ENCODE measurements around the gene CREB5.
"Not testable (repeated sequence)": the region's sequence is repeated elsewhere in the genome, so short reads cannot be mapped to it uniquely, and the experiment has no call there.

The CREB5 gene

DNA sequence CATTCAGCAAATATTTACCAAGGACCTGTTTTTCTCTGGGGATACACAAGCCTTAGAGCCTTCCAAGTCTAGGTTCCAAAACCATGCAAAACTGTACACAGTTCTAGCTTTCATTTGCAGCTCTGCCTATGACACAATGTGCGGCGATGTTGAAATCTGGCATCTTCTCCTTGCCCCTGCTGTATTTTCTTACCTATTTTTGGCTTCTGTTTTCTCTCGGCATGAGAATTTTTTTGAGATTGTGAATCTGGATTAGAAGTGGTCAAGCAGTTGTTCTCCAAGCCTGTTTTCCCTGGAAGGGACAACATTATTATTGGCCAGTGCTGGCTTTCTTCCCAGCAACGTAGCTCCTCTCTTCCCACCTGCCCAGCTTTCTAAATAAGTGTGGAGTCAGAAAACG is 176.3 kb downstream of the CREB5 start:
- DNase-seq, result no peak

DNA sequence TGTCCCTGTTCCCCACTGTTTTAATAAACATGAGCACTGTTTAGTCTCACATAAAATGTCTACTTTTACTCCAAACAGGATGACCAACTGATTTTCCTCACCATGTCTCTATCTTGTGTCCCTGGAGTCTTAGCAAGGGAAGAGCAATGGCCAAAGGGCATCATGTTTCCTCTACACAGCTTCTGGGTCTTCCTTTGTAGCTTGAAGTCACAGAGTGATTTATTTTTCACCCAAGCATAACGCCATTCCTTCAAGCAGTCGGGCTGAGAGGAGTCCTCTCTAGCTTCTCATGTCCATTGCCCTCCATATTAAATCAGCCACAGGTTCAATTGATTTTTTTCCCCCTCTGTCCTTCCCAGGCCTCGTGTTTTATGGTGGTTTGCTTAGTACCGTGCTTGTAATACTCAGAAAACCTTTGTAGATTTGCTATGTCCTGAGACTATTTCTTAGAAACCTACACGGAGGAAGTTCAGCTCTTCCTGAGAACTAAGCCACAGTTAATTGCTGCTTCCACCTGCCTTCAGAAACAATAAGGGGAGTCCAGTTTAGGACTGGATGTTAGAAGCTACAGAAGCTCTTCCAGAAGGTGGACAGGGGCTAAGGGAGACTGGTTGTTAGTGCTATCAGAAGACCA is 178.8 kb downstream of the CREB5 start:
- DNase-seq, result peak; percentile 40

DNA sequence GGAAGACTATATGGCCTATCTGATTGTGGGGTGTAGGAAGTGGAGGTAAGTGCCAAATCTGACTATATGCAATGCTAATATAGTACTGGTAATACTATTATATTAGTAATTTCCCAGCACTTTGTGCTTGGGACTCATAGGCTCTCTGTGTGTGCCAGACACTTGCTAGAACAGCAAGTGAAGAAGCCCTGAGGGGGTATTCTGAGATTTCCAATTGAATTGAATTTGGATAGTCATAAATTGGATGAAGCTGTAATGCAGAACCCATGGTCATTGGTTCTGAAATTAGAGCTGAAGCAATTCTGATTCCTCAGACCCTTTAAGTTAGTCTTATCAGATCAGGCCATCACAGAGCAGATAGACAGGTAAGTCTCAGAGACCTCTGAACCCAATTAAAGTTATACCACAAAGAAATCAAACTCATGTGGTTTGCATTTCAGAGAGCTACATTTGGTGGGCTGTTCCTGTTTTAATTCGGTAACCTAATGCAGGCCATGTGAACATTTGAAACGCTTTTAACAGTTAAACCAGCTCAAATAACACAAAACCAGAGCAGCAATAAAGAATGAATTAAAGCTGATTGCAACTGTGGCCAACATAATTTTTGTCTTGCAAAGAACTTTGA is 179.5 kb downstream of the CREB5 start:
- no peak for DNase-seq

DNA sequence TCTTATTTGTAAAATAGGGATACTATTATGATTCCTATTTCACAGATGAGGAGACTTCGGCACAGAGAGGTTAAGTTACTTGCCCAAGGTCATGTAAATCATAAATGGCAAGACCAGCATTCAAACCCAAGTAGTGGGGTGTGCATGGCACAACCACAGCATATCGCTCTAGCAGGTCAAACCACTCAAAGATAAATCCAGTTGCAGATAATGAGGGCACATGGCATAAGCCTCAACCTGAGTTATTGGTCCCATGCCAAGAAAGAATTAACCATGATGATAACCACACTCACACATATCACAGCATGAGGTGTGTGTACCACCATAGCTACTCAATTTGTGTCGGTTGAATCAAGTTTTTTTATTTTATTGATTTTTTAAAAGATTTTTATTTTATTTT is 180.5 kb downstream of the CREB5 start:
- DNase-seq, result no peak

DNA sequence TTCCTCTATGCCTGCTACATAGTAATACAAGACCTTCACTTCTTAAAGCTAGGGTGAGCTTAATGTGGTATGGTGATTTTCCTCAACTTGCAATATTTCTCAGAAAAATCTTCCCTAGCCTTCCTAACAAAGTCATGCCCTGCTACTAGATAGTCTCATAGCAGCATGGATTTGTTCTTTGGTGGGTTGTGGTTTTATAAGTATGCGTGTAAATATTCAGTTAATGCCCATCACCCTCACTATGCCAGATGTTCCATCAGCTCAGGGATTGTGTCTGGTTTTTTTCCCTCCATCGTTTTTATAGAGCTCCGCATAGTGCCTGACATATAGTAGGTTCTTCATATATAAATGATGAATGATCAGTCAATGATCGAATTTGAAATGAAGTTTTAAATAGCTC is 182.8 kb downstream of the CREB5 start:
- no peak for DNase-seq

DNA sequence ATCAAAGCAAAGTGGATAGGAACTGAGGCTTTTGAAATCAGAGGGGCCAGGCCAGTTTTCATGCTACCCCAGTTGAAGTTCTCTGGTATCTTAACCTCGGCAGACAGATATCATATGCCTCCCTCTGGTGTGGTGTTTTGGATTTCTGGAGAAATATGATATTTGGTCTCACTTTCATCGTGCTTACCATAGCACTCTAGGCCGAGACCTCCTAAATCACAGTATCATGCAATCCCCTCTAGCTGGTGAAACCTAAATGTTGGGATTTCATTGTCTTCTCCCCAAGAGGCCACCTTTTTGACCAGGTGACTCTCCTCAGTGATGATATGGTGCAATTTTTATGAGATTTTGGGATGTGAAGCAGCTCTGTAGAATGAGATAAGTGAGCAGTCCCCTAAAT is 183.5 kb downstream of the CREB5 start:
- DNase-seq, result no peak

DNA sequence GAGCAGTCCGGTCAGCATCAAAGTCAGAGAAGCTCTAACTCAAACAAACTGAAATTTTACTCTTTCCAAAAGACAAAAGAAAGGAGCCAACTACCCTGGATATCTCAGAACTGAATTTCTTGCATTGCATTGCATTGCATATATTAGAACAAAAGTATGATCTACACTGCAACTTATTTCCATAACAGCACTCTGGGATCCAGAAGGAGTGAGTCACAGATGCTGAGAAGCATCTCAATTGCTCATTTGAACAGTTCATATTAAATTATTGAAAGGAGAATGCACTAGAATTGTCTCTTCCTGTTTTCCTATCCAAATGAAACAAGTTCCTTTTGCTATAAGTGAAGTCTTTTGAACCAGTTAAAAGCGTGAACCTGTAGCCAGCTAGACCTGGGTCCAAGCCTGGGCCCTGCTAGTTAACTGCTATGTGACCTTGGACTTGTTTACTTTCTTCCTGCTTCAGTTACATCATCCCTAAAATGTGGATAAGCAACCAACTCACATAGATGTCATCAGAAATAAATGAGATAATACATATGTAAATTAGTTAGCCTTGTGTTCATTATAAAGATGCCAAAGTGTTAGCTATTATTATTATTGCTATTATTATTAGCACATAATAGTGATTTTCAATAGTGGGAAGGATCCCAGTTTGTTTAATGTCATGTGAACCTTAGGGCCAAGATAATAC is 184.1 kb downstream of the CREB5 start:
- DNase-seq, result no peak

DNA sequence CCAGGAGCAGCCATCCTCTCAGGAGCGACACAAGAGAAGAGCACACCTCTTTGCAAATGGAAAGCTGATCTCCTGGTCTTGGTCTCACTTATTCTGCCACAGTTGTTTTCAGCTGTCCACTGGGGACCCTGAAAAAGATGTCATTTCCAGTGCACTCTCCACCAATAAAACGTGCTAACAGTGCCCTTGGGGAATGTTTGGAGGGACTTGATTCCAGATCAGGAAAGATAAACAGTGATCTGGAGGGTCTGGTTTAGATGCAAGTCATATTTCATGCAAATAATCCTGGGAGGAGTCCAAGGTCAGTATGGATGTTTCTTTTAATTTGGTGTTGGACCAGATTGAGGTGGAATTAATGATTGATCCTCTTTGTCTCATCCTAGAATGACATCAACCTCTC is 185.0 kb downstream of the CREB5 start:
- no peak for DNase-seq

DNA sequence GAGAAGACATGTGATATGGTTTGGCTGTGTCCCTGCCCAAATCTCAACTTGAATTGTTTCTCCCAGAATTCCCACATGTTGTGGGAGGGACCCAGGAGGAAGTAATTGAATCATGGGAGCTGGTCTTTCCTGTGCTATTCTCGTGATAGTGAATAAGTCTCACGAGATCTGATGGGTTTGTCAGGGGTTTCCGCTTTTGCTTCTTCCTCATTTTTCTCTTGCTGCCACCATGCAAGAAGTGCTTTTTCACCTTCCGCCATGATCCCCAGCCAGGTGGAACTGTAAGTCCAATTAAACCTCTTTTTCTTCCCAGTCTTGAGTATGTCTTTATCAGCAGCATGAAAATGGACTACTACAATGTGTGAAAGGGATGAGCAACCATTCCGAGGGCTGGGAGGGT is 185.7 kb downstream of the CREB5 start:
- not testable (repeated sequence) for DNase-seq

DNA sequence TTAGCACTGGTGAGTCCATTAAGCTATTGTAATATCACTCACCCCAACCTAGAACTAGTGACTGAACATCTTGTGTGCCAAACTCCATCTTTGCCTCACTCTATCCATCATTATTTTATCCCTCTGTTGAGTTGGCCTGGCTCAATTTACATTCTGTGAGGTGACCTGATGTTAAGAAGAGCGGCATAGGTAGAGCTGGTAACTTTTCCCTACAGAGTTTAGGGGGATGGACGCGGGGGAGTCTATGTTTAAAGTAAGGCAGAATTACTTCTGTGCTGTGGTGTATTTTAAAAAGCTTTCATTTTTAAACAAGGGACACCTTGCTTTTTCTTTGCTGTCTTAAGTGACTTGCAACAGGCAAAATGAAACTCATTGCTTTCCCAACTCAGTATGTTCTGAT is 186.3 kb downstream of the CREB5 start:
- DNase-seq, result no peak

DNA sequence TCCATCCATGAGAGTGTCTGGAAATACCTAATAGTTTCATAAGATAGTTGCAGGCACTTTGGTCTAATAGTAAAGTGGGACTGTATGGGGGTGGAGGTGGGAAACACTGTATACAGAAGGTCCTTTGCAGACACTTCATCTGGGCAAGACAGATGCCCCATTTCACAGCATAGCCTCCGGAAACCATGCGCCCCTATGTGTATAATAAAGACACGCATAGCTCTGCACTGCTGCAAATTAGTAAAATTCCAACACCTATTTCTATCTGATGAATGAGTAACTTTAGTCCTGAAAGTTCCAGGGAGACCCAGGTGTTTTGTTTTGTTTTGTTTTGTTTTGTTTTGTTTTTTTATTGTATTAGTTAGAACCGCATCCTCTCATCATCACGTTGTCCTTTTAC is 187.1 kb downstream of the CREB5 start:
- no peak for DNase-seq

DNA sequence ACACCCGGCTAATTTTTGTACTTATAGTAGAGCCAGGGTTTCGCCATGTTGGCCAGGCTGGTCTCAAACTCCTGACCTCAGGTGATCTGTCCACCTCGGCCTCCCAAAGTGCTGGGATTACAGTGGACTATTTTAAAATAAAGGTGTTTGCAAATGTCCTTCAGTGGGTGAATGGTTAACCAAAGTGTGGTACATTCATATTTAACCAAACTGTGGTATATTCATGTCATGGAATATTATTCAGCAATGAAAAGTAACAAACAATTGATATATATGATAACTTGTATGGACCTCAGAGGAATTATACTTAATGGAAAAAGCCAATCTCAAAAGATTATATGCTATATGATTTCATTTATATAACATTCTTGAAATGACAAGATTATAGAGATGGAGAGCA is 190.0 kb downstream of the CREB5 start:
- DNase-seq, result no peak

DNA sequence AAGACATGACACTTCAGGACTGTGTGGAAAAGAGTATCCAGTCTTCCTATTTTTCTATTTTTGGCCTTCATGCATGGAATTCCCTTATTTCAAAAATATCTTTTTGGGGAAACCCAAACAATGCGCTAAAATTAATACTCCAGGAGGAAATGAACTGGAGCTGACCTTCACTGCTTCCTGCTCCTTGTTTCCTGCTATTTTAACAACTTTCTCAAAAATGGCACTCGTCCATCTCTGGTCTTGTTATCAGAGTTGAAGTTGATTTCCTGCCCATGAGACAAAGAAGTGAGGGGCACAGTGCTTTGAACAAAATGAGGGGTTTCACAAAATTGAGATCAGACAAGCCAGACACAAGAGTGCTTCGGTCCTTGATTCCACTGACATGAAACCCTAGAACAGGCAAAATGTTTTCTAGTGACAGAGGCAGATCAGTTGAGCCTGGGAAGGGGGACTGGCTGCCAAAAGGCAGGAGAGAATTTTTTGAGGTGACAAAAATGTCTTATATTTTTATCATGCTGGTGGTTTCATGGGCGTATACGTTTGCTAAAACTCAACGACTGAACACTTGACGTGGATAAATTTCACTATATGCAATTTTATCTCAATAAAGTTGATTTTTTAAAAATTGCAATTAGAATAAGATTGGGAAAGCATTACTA is 193.2 kb downstream of the CREB5 start:
- DNase-seq, result no peak

DNA sequence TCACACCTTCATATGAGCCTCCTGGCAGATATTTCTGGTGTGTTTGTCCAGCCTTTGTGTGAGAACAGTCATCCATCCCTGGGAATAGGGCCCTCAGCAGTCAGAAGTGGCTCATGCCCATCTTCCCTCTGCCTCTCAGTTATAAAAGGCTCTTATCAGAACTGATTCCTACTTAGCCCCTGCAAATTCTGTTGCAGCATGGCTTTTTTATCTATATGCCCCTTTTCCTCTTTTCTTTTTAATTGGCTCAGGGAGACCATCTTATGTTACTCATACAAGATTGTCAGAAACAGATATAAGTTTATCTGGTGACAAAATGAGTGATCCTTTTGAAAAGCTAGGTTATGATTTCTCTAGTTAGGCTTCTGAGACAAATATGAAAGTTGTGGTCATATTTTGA is 194.1 kb downstream of the CREB5 start:
- DNase-seq, result no peak

DNA sequence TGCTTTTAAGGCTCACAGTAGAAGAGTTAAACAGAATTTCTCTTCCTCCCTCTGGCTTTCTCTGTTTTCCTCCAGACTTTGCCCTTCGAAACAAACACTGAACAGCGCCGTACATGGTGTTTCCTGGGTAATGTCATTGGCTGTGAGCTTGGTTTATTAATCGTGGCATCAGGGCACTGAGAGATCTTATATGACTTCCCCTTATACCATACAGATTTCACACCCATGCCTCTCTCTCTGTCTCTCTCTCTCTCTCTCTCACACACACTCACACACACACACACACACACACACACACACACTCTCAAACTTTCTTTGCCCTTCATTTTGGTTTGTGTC is 195.5 kb downstream of the CREB5 start:
- no peak for DNase-seq

DNA sequence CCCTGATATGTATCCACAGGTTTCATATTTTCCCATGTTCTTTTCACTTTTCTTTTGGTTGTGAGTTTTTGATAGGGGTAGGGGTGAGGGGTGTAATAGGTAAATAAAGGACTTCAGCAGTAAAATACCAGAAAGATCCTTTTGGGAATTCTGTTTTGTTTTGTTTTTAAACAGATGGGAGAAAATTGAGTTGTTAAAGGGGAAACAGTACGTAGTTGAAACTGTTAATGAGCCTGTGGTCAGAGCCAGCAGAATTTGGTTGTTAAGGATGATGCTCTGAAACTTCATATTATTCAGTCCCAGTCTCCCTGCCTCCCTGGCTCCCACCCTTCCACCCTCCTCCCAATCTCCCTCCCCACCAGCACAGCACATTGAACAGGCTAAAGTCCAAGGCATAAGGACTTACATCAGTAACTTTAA is 195.9 kb downstream of the CREB5 start:
- DNase-seq, result no peak

DNA sequence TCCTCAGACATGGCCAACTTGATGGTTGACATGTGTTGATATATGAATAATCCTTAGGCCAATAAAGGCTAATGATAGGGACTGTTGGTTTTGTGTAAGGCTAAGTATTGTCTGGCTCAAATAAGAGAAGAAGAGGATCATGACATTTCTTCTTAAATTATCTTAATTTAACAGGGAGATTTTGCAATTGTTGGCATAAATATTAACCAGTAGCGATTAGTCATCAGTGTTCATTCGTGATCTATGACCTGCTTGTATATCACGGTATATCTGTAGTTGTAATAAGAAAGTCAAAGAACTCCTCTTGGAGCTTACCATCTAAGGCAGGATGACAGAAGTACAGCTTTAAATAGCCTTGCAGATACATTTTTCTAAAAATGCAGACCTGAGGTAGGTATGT is 196.4 kb downstream of the CREB5 start:
- no peak for DNase-seq

DNA sequence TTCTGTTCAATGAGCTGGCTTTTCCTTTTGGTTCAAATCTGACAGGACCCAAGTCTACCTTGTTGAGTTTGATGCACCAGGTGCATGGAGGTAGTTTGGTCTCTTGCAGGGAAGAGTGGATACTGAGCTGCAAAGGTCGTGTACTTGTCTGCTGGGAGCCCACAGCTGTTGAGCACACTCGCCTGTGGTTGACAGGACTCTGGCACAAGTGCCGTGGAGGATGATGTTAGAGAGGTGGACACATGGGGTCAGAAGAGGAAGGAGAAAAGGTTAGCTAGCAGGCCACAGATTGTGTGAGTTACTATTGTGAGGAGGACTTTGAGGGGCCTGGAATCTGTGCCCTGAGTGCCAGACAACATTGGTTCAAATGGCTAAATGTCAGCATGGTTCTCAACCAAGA is 197.3 kb downstream of the CREB5 start:
- DNase-seq, result no peak

DNA sequence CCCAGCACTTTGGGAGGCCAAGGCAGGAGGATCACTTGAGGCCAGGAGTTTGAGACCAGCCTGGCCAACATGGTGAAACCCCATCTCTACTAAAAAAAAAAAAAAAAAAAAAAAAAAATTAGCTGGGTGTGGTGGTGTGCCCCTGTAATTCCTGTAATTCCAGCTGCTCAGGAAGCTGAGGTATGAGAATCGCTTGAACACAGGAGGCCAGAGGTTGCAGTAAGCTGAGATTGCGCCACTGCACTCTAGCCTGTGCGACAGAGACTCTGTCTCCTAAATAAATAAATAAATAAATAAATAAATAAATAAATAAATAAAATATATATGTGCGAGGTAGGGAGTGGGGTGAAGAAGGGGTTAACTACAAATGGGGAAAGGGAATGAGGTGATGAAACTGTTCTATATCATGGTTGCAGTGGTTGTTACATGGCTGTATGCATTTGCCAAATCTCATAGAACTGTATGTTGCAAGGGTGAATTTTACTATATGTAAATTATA is 199.1 kb downstream of the CREB5 start:
- not testable (repeated sequence) for DNase-seq

DNA sequence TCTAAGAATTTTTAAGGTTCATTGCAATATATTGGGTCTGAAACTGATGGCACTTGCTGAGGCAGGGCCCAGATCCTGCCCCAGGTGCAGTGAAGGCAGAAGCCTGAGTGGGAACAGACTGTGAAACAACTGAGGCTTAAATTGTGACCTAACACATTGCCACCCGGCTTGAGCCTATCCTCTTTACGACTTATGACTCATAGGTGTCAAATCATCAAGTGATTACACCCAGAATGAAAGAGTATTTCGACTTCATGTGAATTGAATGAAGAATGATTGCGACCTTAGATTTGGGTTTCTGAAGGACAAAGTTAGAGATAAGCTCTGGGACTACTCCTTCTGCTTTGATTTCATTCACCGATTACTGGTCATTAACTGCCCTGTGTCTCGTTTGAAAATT is 200.9 kb downstream of the CREB5 start:
- DNase-seq, result no peak

DNA sequence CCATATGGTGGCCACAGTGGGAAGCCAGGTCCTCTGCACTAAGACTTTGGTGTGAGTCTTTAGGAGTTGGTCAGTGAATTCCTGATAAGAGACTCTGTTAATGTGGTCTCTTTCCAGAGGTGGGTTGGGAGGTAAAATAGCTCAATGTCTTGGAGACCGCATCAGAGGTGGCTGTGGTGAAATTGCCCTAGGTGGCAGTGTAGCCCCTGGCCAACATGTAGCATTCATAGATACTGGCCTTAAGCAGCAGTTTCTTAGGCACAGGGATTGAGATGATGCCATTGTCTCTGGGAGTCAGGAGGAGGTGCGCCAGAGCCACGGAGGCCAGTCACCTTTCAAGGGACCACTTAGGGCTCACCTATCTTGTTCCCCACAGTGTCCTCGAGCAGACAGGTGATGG is 202.8 kb downstream of the CREB5 start:
- DNase-seq, result no peak

DNA sequence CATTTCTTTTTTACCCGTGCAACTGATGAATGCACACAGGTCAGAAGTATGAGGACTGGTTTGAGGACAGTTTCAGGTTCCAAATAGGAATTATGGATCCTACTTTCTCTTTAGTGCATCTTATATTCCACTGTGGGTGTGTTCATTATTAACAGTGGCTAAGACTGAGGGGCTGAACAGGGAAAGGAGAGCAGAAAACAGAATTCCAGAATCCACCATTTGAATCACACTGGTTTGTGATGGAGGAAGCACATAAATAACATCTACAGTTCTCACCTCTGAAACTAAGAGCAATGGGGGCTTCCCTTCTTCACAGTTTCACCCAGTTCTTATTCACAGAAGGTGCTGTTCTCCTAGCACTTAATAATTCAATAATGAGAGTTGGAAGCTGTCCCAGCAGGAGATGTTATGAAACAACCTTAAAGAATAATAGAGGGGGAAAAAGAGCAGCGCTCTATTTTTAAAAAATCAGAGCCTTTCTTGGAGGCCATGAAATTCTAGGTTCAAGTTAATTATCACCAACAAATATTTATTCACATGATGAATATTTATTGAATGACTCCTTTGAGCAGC is 205.1 kb downstream of the CREB5 start:
- DNase-seq, result no peak

DNA sequence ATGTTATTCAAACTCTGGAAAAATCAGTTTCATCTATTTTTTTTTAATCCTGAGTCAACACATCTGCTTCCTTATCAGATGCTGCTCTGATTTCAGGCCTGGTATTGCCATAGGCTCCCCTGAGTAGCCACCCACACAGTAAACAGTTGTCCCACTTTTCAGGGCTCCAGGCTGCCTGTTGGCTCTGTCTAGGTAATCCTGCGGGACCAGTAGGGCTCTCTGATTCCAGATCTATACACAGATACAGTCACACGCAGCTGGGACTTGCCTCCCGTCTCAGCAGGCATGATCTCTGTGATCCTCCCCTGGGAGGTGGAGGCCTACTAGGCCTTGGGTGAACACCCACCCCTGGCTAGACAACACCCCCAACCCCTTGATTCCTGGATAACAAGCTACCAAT is 206.1 kb downstream of the CREB5 start:
- DNase-seq, result no peak

DNA sequence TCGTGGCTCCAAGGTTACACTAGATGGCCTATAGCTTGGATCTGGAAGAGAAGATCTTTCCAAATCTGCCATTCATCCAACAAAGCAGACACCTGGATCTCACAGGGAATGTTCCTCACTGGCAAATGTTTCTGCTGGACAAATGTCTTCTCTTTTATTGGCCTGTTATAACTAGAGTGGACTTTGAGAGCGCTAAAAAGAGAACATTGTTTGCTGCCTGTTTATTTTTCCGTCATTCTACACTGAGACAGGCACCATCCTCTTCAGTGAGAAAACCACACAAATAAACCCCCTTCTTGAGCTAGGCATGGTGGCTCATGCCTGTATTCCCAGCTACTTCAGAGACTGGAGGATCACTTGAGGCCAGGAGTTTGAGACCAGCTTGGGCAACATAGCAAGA is 206.9 kb downstream of the CREB5 start:
- no peak for DNase-seq

All from KG1 (cell line).